NB4 (cell line): ENCODE data around the gene PCNT.

Experiments
- CTCF ChIP-seq: IDR thresholded peaks from one replicate; pipeline ENCODE4 v1.5.1; 2012; ENCODE audit warnings: low read depth, low read length
- MAX ChIP-seq: IDR thresholded peaks from 2 replicates; pipeline ENCODE4 v1.6.1; 2011; ENCODE audit warnings: low read depth, low read length
- MYC ChIP-seq: IDR thresholded peaks from 2 replicates; pipeline ENCODE4 v1.6.1; 2011; ENCODE audit warnings: low read depth, low read length
- POLR2A ChIP-seq: IDR thresholded peaks from 2 replicates; pipeline ENCODE4 v1.6.1; 2011; ENCODE audit warnings: mild to moderate bottlenecking; ENCODE audit not compliant: insufficient read length; ENCODE audit errors: extremely low read depth

- TF ChIP-seq CTCF (no peak), POLR2A (no peak), MAX (no peak), MYC (no peak)
Measured at GRCh38 chr21:46434322-46434958, 110.5 kb downstream of the PCNT start.
